Omental fat pad (tissue), 4 donors: ENCODE data around the gene SLC41A2. TPM values are rescaled to one million over a fixed set of nuclear protein-coding genes. Genes with fewer than 3 reads are reported as not detected.
A peak's percentile ranks its signal among the peaks of the same experiment; 100 is the strongest.

ENCODE experiments used
- ATAC-seq: fragments of 150-250 bp; one replicate; pipeline ENCODE4 v1.9.1; 2016; ENCODE audit warnings: mild to moderate bottlenecking, moderate library complexity; ENCODE audit not compliant: low FRiP score
- DNase-seq: peaks from one replicate; pipeline ENCODE4 v3.0.0-alpha.2; 2019; ENCODE audit warnings: low spot score
- CTCF ChIP-seq, 3 donors: fragments of 450-650 bp; IDR thresholded peaks; one replicate each; pipeline ENCODE4 v1.5.1; 2016 to 2017; ENCODE audit warnings: antibody characterized with exemption in 3 of 3, mild to moderate bottlenecking in 3 of 3, moderate library complexity in 2 of 3
- total RNA-seq, 4 donors: library from RNA; depleted of rRNA; stranded (reverse); fragments of >200 nt; gene quantifications; one replicate each; pipeline ENCODE4 v1.1.0, GENCODE V29; 2016

SLC41A2 gene
- total RNA-seq, 4 donors from 2014 or later = 38.6 to 67.4 (median 60.0) TPM

GRCh38 chr12:104911942-104912341 lies 46.1 kb downstream of the SLC41A2 start:
- TF ChIP-seq CTCF (IDR thresholded peaks at IDR 0.05) = no peak
- DNase-seq (no peak), ATAC-seq (no peak)

- no peak for TF ChIP-seq CTCF (IDR thresholded peaks at IDR 0.05)
- ATAC-seq (peak; percentile 84), DNase-seq (no peak)
Observed at GRCh38 chr12:104910196-104910840, 47.8 kb downstream of the SLC41A2 start.

GRCh38 chr12:104909761-104910160 lies 48.3 kb downstream of the SLC41A2 start:
- TF ChIP-seq CTCF (IDR thresholded peaks at IDR 0.05) = no peak
- peak; percentile 94 for ATAC-seq
- no peak for DNase-seq

Other genes starting within 250 kb of the SLC41A2 start
- 1 to 10 TPM; 3.8 to 9.8 (median 6.4) TPM for gene NOPCHAP1, start 28.0 kb upstream of the SLC41A2 start, total RNA-seq
- 10 to 100 TPM in 1 of 4 donors, 1 to 10 TPM in 3; 3.7 to 22.4 (median 5.2) TPM for gene ALDH1L2, start 126.2 kb upstream of the SLC41A2 start, total RNA-seq
- gene WASHC4, start 149.4 kb upstream of the SLC41A2 start, total RNA-seq = 100 to 1,000 TPM in 1 of 4 donors, 10 to 100 TPM in 3; 43.9 to 130 (median 58.4) TPM